Epithelial cell of proximal tubule (primary cell): Measurements from ENCODE around the gene TTLL12. TPM values are rescaled to one million over a fixed set of nuclear protein-coding genes. Genes with fewer than 3 reads are reported as not detected.

Source experiments
- DNase-seq: peaks from one replicate; pipeline ENCODE4 v3.0.0-alpha.2; 2011; ENCODE audit warnings: low read depth
- H3K4me3 ChIP-seq: 2 replicates; pipeline ENCODE4 v1.5.1; 2011; ENCODE audit warnings: low read depth, mild to moderate bottlenecking, low read length
- total RNA-seq: library from RNA; depleted of rRNA; stranded (reverse); fragments of >200 nt; gene quantifications from 2 replicates; pipeline ENCODE4 v1.2.3, GENCODE V29; 2015
- TF ChIP-seq, protein P1 (sequence below): conservative IDR thresholded peaks from 2 replicates; pipeline ENCODE4 v1.5.1; 2012; ENCODE audit warnings: low read depth, mild to moderate bottlenecking, low read length

TTLL12 gene
- total RNA-seq, 1 donor from 2014 or later: 91.8 TPM

DNA sequence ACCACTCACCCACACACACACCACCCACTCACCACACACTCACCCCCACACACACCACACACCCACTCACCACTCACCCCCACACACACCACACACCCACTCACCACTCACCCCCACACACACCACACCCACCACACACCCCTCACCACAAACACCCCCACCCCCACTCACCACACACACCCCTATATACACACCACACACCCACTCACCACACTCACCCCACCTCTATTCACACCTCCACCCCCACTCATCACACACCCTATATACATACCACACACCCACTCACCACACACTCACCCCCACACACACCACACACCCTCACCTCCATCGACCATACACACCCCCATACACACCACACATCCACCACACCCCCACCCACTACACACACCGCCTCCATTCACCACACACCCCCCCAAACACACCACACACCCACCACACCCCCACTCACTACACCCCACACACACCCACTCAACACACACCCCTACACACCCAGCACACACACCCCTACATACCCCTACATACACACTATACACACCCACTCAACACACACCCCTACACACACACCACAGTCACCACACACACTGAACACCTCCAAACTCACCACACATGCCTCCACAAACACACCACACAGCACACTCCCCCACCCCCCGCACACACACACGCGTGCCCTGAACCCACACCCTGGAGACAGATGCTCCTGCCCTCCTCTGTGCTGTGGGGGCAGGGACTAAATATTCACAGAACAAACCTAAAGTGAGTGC lies 19.0 kb upstream of the TTLL12 start:
- H3K4me3 ChIP-seq: no peak overlapping the region
- no peak for DNase-seq
- TF ChIP-seq, protein P1, sequence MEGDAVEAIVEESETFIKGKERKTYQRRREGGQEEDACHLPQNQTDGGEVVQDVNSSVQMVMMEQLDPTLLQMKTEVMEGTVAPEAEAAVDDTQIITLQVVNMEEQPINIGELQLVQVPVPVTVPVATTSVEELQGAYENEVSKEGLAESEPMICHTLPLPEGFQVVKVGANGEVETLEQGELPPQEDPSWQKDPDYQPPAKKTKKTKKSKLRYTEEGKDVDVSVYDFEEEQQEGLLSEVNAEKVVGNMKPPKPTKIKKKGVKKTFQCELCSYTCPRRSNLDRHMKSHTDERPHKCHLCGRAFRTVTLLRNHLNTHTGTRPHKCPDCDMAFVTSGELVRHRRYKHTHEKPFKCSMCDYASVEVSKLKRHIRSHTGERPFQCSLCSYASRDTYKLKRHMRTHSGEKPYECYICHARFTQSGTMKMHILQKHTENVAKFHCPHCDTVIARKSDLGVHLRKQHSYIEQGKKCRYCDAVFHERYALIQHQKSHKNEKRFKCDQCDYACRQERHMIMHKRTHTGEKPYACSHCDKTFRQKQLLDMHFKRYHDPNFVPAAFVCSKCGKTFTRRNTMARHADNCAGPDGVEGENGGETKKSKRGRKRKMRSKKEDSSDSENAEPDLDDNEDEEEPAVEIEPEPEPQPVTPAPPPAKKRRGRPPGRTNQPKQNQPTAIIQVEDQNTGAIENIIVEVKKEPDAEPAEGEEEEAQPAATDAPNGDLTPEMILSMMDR: no peak

DNA sequence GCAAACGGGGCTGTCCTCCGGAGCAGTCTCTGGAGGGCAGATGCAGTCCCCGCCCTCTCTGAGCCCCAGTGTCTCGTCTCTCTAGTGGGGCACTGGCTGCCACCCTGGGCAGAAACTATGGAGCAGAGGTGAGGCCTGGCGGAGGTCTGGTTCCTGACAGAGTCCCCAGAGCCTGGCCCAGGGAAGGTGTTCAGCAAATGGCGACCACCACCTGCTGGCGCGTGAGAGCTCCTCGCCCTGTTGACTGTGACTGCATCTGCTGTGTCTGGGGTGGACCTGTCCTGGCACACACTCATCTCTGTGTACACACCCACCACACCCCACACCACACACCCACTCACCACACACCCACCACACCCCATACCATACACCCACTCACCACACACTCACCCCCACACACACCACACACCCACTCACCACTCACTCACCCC lies 18.3 kb upstream of the TTLL12 start:
- no peak for DNase-seq
- TF ChIP-seq, protein P1: no peak
- H3K4me3 ChIP-seq: no peak overlapping the region

DNA sequence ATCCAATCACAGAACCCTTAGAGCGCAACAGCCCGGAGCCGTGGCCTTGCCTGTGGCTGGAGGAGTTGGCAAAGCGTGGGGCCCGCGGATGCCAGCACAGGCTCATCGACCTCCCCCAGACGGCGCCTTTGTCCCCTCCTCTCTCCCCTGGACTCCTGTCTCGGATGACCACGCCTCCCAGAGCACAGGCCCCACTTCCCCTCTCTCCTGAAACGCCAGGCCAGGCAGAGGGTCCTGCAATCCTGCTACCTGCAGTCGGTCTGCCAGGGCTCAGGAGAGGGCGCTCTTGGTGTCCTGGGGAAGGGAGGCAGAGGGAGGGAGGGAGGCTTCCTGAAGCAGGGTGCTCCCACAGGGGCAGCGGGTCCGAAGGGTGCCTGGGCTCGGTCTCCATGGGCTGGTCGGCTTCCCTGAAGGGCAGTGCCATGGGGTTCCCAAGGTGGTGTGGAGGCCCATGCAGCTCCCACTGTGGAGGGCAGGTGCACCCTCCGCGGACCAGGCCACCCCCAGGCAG lies 16.6 kb upstream of the TTLL12 start:
- TF ChIP-seq, protein P1: no peak
- no peak overlapping the region for H3K4me3 ChIP-seq
- DNase-seq: no peak

DNA sequence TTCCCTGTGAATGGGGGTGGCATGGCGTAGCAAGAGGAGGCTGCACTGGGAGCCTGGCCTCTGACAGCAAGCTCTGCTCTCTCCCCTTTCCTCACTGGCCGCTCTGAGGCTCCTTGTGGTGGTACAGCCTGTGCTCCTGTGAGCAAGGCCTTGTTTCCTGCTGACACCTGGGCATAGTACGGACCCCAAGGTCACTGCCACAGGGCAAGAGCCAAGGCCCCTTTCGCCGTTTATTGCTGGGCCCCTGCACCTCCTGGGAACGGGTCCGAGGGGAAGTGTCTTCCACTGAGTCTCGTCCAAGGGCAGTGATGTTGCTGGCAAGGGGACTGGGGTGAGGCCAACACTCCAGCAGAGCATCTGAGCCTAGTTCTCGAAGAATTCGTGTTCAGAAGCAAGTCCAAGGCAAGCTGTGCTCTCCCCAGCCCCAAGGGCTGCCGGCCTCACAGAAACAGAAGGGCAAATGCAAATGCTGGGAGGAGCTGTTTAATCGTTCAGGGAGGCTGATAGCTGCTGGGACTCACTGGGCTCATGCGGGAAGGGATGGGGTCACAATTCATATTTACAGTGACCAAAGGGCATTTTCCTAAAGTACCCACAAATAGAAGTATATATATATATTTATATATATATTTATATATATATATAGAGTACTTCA lies 15.9 kb upstream of the TTLL12 start:
- DNase-seq: no peak
- H3K4me3 ChIP-seq: no peak overlapping the region
- TF ChIP-seq, protein P1: no peak

DNA sequence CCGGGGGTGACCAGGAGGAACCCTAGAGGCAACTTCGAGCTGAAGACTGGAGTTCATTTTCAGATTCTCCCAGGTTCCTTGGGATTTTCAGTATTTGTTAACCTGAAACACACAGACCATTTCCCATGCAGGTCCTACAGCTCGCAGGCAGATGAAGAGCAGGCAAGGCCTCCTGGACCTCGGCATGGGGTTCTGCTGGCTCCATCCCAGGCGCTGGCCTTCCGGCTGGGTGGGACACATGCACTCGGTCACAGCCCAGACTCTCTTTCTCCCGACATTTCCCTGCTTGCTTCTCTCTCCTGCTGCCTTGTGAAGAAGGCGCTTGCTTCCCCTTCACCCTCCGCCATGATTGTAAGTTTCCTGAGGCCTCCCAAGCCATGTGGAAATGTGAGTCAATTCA lies 15.4 kb upstream of the TTLL12 start:
- H3K4me3 ChIP-seq: no peak overlapping the region
- TF ChIP-seq, protein P1: no peak
- DNase-seq: no peak

DNA sequence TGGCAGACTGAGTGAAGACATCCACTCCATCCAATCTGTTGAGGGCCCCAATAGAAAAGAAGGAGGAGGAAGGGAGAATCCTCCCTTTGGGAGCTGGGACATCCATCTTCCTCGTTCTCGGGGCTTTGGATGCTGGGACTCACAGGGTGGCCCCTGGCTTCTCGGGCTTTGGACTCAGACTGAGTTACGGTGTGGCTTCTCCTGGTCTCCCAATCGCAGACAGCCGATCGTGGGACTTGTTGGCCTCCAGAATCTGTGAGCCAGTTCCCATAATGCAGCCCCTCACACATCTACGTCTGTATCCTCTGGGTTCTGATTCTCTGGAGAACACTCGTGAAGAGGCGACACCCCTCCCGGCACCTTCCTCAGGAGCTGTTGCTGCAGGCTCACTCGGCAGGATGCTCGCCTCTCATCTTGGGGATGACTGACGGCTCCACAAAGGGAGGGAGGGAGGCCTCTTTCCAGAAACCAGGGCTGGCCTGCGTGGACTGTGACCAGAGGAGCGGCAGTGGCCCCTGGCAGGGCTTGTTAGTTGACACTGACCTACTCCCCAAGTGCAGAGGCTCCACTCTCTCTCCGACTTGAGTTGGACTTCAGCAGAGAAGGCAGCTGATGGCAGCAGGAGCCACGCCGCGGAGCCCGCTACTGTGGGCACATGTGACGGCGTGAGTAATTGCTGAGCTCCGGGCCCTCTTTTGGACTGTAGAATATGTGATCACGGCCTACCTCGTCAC lies 14.7 kb upstream of the TTLL12 start:
- TF ChIP-seq, protein P1: no peak
- no peak for DNase-seq
- no peak overlapping the region for H3K4me3 ChIP-seq
